GM23248 (cell line): ENCODE results near the gene ZNF579.

Experiments
- EZH2 ChIP-seq: fragments of 200-600 bp; sonication (generic); IDR thresholded peaks from 2 replicates; pipeline ENCODE4 v1.6.1; 2018; ENCODE audit warnings: antibody characterized with exemption, mild to moderate bottlenecking; ENCODE audit not compliant: insufficient read depth, poor library complexity, severe bottlenecking
- EZH2phosphoT487 ChIP-seq: fragments of 200-600 bp; sonication (generic); IDR thresholded peaks from 2 replicates; pipeline ENCODE4 v1.6.1; 2018; ENCODE audit warnings: antibody characterized with exemption, moderate library complexity, mild to moderate bottlenecking, low read depth; ENCODE audit not compliant: insufficient read depth

DNA sequence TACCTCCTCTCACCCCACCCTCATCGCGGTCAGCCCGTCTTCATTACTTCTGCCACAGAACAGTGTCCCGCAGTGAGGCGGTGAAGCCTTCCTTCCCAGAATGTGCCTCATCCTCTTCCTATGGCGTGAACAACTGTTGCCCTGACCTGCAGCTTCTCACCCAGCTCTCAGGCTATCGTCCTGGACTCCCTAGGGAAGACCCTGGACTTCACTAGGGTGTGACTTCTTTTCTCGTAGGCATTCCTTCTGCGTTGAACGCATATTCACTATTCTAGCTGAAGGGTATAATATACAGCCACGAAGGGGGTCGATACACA lies 25.8 kb upstream of the ZNF579 start:
- TF ChIP-seq EZH2 (no peak), EZH2phosphoT487 (no peak)
